Lower lobe of right lung (tissue), 2 donors: ENCODE results near the gene BEND2. TPM values are rescaled to one million over a fixed set of nuclear protein-coding genes. Genes with fewer than 3 reads are reported as not detected.

Experiments
- ATAC-seq, 2 donors: fragments of 200-7000 bp; cut with Tn5 transposase; one replicate each; pipeline ENCODE4 v1.9.1; 2020 to 2022; ENCODE audit warnings: mild to moderate bottlenecking in 2 of 2, moderate library complexity in 2 of 2
- DNase-seq: peaks from one replicate; pipeline ENCODE4 v3.0.0-alpha.2; 2020
- H3K27ac ChIP-seq: fragments of 200-600 bp; one replicate; pipeline ENCODE4 v1.8.0; 2022
- H3K27me3 ChIP-seq: fragments of 200-600 bp; one replicate; pipeline ENCODE4 v1.8.0; 2022; ENCODE audit warnings: low read depth
- H3K36me3 ChIP-seq: fragments of 200-600 bp; one replicate; pipeline ENCODE4 v1.8.0; 2022; ENCODE audit warnings: mild to moderate bottlenecking
- H3K4me1 ChIP-seq: fragments of 200-600 bp; one replicate; pipeline ENCODE4 v1.8.0; 2022
- H3K4me3 ChIP-seq: fragments of 200-600 bp; one replicate; pipeline ENCODE4 v1.8.0; 2022; ENCODE audit warnings: mild to moderate bottlenecking
- H3K9me3 ChIP-seq: fragments of 200-600 bp; one replicate; pipeline ENCODE4 v1.8.0; 2022
- CTCF ChIP-seq: fragments of 200-600 bp; IDR thresholded peaks from one replicate; pipeline ENCODE4 v1.8.0; 2022; ENCODE audit warnings: antibody characterized with exemption, mild to moderate bottlenecking
- intact Hi-C: fragments of 100-400 bp; cut with DNase I; formaldehyde crosslinking; loops from one replicate; pipeline ENCODE4 v1.11.0; 2022
- total RNA-seq: library from RNA; stranded (reverse); fragmentation: NEBNext Ultra II Directional; extraction: Animal tissue kit (Norgen Biotek cat#: 25700); gene quantifications from one replicate; pipeline ENCODE4 v1.2.1, GENCODE V29; 2021
- donor health status: DM: no; HTN: yes; CAD: no; lungs with severe emphysema.

The BEND2 gene
- total RNA-seq, 1 donor from 2014 or later = 0.24 TPM

- ATAC-seq (no peak), DNase-seq (no peak)
- no peak for TF ChIP-seq CTCF
- Histone ChIP-seq H3K4me1 (no peaks in the 10 kb centered on the region), H3K27me3 (no peaks in the 10 kb centered on the region), H3K9me3 (no peaks in the 10 kb centered on the region), H3K27ac (no peak overlapping the region), H3K36me3 (no peaks in the 10 kb centered on the region), H3K4me3 (no peak overlapping the region)
- intact Hi-C loops = no loop called here
These were observed 10.2 kb downstream of the BEND2 start for GRCh38 chrX:18210470-18210869.

GRCh38 chrX:18206657-18207056 is 14.0 kb downstream of the BEND2 start:
- Histone ChIP-seq H3K4me1 (no peaks in the 10 kb centered on the region), H3K4me3 (no peak overlapping the region), H3K27ac (no peak overlapping the region), H3K27me3 (no peaks in the 10 kb centered on the region), H3K36me3 (no peaks in the 10 kb centered on the region), H3K9me3 (no peaks in the 10 kb centered on the region)
- DNase-seq (no peak), ATAC-seq (no peak)
- intact Hi-C loops = no loop called here
- no peak for TF ChIP-seq CTCF

GRCh38 chrX:18203631-18204030 is 17.1 kb downstream of the BEND2 start:
- Histone ChIP-seq H3K27me3 (no peaks in the 10 kb centered on the region), H3K4me1 (no peaks in the 10 kb centered on the region), H3K36me3 (no peaks in the 10 kb centered on the region), H3K27ac (no peak overlapping the region), H3K9me3 (no peaks in the 10 kb centered on the region), H3K4me3 (no peak overlapping the region)
- no peak for DNase-seq
- intact Hi-C loops = no loop called here
- no peak for ATAC-seq
- no peak for TF ChIP-seq CTCF

- Histone ChIP-seq H3K27me3 (no peaks in the 10 kb centered on the region), H3K36me3 (no peaks in the 10 kb centered on the region), H3K4me1 (no peaks in the 10 kb centered on the region), H3K9me3 (no peaks in the 10 kb centered on the region), H3K27ac (no peak overlapping the region), H3K4me3 (no peak overlapping the region)
- no peak for TF ChIP-seq CTCF
- intact Hi-C loops = no loop called here
- no peak for ATAC-seq
- no peak for DNase-seq
These were observed 26.0 kb downstream of the BEND2 start for GRCh38 chrX:18194688-18195087.

GRCh38 chrX:18179446-18179845 is 41.2 kb downstream of the BEND2 start:
- Histone ChIP-seq H3K27me3 (no peaks in the 10 kb centered on the region), H3K36me3 (no peaks in the 10 kb centered on the region), H3K27ac (no peak overlapping the region), H3K4me1 (no peaks in the 10 kb centered on the region), H3K9me3 (no peaks in the 10 kb centered on the region), H3K4me3 (no peak overlapping the region)
- ATAC-seq = no peak
- TF ChIP-seq CTCF = no peak
- no peak for DNase-seq
- intact Hi-C loops = no loop called here

GRCh38 chrX:18174971-18175370 is 45.7 kb downstream of the BEND2 start:
- TF ChIP-seq CTCF = no peak
- Histone ChIP-seq H3K4me1 (no peaks in the 10 kb centered on the region), H3K4me3 (no peak overlapping the region), H3K27ac (no peak overlapping the region), H3K36me3 (no peaks in the 10 kb centered on the region), H3K27me3 (no peaks in the 10 kb centered on the region), H3K9me3 (no peaks in the 10 kb centered on the region)
- ATAC-seq (no peak), DNase-seq (no peak)
- intact Hi-C loops = no loop called here
